K562 (cell line): ENCODE results near the gene TECPR2. TPM values are rescaled to one million over a fixed set of nuclear protein-coding genes. Genes with fewer than 3 reads are reported as not detected.
A peak's percentile ranks its signal among the peaks of the same experiment; 100 is the strongest.

ENCODE experiments used
- ATAC-seq: fragments of 200-7000 bp; cut with Tn5 transposase; 3 replicates; pipeline ENCODE4 v1.9.1; 2020; ENCODE audit warnings: moderate library complexity
- BruUV-seq: library from RNA; stranded (reverse); fragments of 400-500 nt; replicated peaks from 2 replicates; lab custom pipeline; 2021; lab: Mats Ljungman, UMichigan
- CTCF ChIA-PET: fragments of 300-600 bp; formaldehyde crosslinking; extraction: SDS; loops from one replicate; lab custom pipeline; 2021; ENCODE audit warnings: low intra/inter-chr PET ratio; lab: Yijun Ruan, JAX
- POLR2A ChIA-PET: fragments of 300-600, 350-650 bp; sonication (Branson Sonifier 250); formaldehyde crosslinking; extraction: SDS; loops from one replicate; lab custom pipeline; 2021; ENCODE audit warnings: antibody characterized with exemption, inconsistent platforms; lab: Yijun Ruan, JAX
- DNase-seq, 4 experiments: peaks; one replicate each; pipeline versions ENCODE4 v3.0.0 to v3.0.0-alpha.2; 2011 to 2018; ENCODE audit warnings: low spot score in 3 of 4, mixed read lengths in 3 of 4; ENCODE audit errors: extremely low read depth in 1 of 4
- FAIRE-seq: peaks from 2 replicates; lab custom pipeline; 2011; peaks lifted over from hg19 to GRCh38; lab: Jason Lieb, UNC
- H2AFZ ChIP-seq: 2 replicates; pipeline ENCODE4 v1.6.0; 2011; ENCODE audit warnings: low read depth, low read length, control low read depth, inconsistent platforms
- H3K27ac ChIP-seq: fragments of 200-600 bp; 3 replicates; pipeline ENCODE4 v1.8.0; 2011; ENCODE audit warnings: low read depth, mild to moderate bottlenecking, control low read depth, inconsistent platforms, low read length, moderate library complexity, mixed read lengths; ENCODE audit errors: extremely low read depth
- H3K27me3 ChIP-seq, 2 experiments: fragments of 300-600 bp in 1 of 2; 2 replicates in 1 of 2; 3 replicates in 1 of 2; pipeline versions ENCODE4 v1.6.0 to v1.8.0; 2011; ENCODE audit warnings: inconsistent platforms in 2 of 2, low read length in 2 of 2, mild to moderate bottlenecking in 1 of 2, mixed read lengths in 1 of 2, moderate library complexity in 1 of 2; ENCODE audit not compliant: control insufficient read depth in 2 of 2, insufficient read depth in 2 of 2
- H3K36me3 ChIP-seq: fragments of 300-600 bp; 3 replicates; pipeline ENCODE4 v1.8.0; 2011; ENCODE audit warnings: mild to moderate bottlenecking, low read length, inconsistent platforms; ENCODE audit not compliant: control insufficient read depth, insufficient read depth
- H3K4me1 ChIP-seq, 2 experiments: fragments of 200-600 bp in 1 of 2; replicated peaks in 1 of 2; 2 replicates in 1 of 2; 3 replicates in 1 of 2; pipeline versions ENCODE4 v1.5.1 to v1.8.0; 2011; ENCODE audit warnings: inconsistent platforms in 2 of 2, low read length in 2 of 2, mild to moderate bottlenecking in 1 of 2, mixed read lengths in 1 of 2, moderate library complexity in 1 of 2; ENCODE audit not compliant: control insufficient read depth in 2 of 2, insufficient read depth in 2 of 2
- H3K4me2 ChIP-seq: 2 replicates; pipeline ENCODE4 v1.6.1; 2011; ENCODE audit warnings: low read length, control low read depth, inconsistent platforms, mixed read lengths; ENCODE audit not compliant: insufficient read depth
- H3K4me3 ChIP-seq: fragments of 200-600 bp; sonication (generic), shearing (Covaris generic); 2 replicates; pipeline ENCODE4 v1.5.1; 2016; ENCODE audit warnings: control low read depth, inconsistent platforms
- H3K79me2 ChIP-seq: fragments of 200-600 bp; 3 replicates; pipeline ENCODE4 v1.8.0; 2011; ENCODE audit warnings: low read length, inconsistent platforms; ENCODE audit not compliant: control insufficient read depth, insufficient read depth
- H3K9ac ChIP-seq, 2 experiments: 2 replicates each; pipeline versions ENCODE4 v1.6.0 to v1.6.1; 2011; ENCODE audit warnings: low read depth in 2 of 2, low read length in 2 of 2, control low read depth in 1 of 2, inconsistent platforms in 1 of 2, mild to moderate bottlenecking in 1 of 2, mixed read lengths in 1 of 2; ENCODE audit not compliant: insufficient read depth in 1 of 2
- H3K9me1 ChIP-seq: one replicate; pipeline ENCODE4 v1.6.0; 2011; ENCODE audit warnings: inconsistent platforms, mild to moderate bottlenecking, low read length, moderate library complexity; ENCODE audit not compliant: control insufficient read depth, insufficient read depth
- H3K9me3 ChIP-seq: replicated peaks from 2 replicates; pipeline ENCODE4 v1.5.1; 2011; ENCODE audit warnings: low read depth, low read length, inconsistent platforms; ENCODE audit not compliant: control insufficient read depth, insufficient read depth
- H4K20me1 ChIP-seq: replicated peaks from 2 replicates; pipeline ENCODE4 v1.6.1; 2011; ENCODE audit warnings: low read length, inconsistent platforms, mixed read lengths; ENCODE audit not compliant: control insufficient read depth, insufficient read depth
- ADNP ChIP-seq: fragments of 200-800 bp; sonication (Bioruptor generic); IDR thresholded peaks from 2 replicates; pipeline ENCODE4 v1.6.1; 2016; ENCODE audit warnings: missing genetic modification characterization, missing compliant biosample characterization
- CHAMP1 ChIP-seq: fragments of 450-650 bp; IDR thresholded peaks from 2 replicates; pipeline ENCODE4 v1.6.1; 2016; ENCODE audit warnings: mild to moderate bottlenecking
- IRF2 ChIP-seq: sonication (generic); formaldehyde crosslinking; IDR thresholded peaks from 2 replicates; pipeline ENCODE4 v1.8.1; 2022; ENCODE audit warnings: mild to moderate bottlenecking, missing genetic modification reagents
- MBD1 ChIP-seq: fragments of 250-450 bp; sonication (Bioruptor Pico); IDR thresholded peaks from 2 replicates; pipeline ENCODE4 v1.8.0; 2022; ENCODE audit warnings: inconsistent platforms
- NR2F6 ChIP-seq: fragments of 450-650 bp; formaldehyde crosslinking; IDR thresholded peaks from 2 replicates; pipeline ENCODE4 v1.4.0; 2020; ENCODE audit warnings: mild to moderate bottlenecking
- SP1 ChIP-seq: sonication (generic); formaldehyde crosslinking; IDR thresholded peaks from 2 replicates; pipeline ENCODE4 v1.8.1; 2022; ENCODE audit warnings: mild to moderate bottlenecking, missing genetic modification reagents
- TCF3 ChIP-seq: sonication (generic); formaldehyde crosslinking; IDR thresholded peaks from 2 replicates; pipeline ENCODE4 v1.4.0; 2020; ENCODE audit warnings: mild to moderate bottlenecking, missing genetic modification reagents
- TCF7 ChIP-seq: sonication (generic); IDR thresholded peaks from 2 replicates; pipeline ENCODE4 v1.6.1; 2016; ENCODE audit warnings: antibody characterized with exemption, borderline replicate concordance
- TCFL5 ChIP-seq: fragments of 250-450 bp; sonication (Bioruptor Pico); conservative IDR thresholded peaks from 2 replicates; pipeline ENCODE4 v1.6.1; 2021; ENCODE audit warnings: mild to moderate bottlenecking, moderate library complexity, matching md5 sums
- TRIM24 ChIP-seq, 2 experiments: fragments of 450-650 bp; IDR thresholded peaks; 2 replicates each; pipeline ENCODE4 v1.6.1; 2016
- ZC3H8 ChIP-seq: fragments of 450-650 bp; IDR thresholded peaks from 2 replicates; pipeline ENCODE4 v1.6.1; 2017
- ZFP1 ChIP-seq: fragments of 450-650 bp; formaldehyde crosslinking; IDR thresholded peaks from 2 replicates; pipeline ENCODE4 v1.4.0; 2020; ENCODE audit warnings: mild to moderate bottlenecking, mixed read lengths
- ZNF146 ChIP-seq: IDR thresholded peaks from one replicate; pipeline ENCODE4 v1.6.1; 2018; ENCODE audit warnings: missing compliant biosample characterization; ENCODE audit not compliant: unreplicated experiment
- ZNF324 ChIP-seq: fragments of 250-450 bp; sonication (Bioruptor Pico); IDR thresholded peaks from 2 replicates; pipeline ENCODE4 v1.4.0; 2020; ENCODE audit warnings: mild to moderate bottlenecking
- WGBS: fragments of 100-300 bp; shearing (Covaris generic); methylation state at CpG from one replicate; pipeline ENCODE4 v1.1.6; 2016; ENCODE audit warnings: low coverage, mixed read lengths; ENCODE audit not compliant: insufficient coverage; ENCODE audit errors: missing lambda C conversion rate; 5-methylcytosine and 5-hydroxymethylcytosine counted together
- in situ Hi-C: fragments of 300-500 bp; cut with MboI; formaldehyde crosslinking; loops from 4 replicates; pipeline ENCODE4 v1.15.0; 2018; ENCODE audit warnings: inconsistent platforms, mixed read lengths
- intact Hi-C: fragments of 100-400 bp; cut with micrococcal nuclease; formaldehyde crosslinking; loops from 2 replicates; pipeline ENCODE4 v1.14.2; 2022
- polyA plus RNA-seq, 8 experiments: library from polyadenylated mRNA; depleted of rRNA in 4 of 8; stranded (reverse) in 5 of 8; unstranded in 3 of 8; fragments of >200 nt; fragmentation: Nextera tagmentation in 2 of 8; fragmentation: Illumina TruSeq in 1 of 8; extraction: Ambion mirVana in 2 of 8; extraction: Trizol in 1 of 8; gene quantifications; 2 replicates each; pipeline versions ENCODE4 v1.2.1 to v1.2.3, GENCODE V29; 2011 to 2014; ENCODE audit warnings: inconsistent platforms in 1 of 8, missing spikeins in 1 of 8
- total RNA-seq, 7 experiments: library from RNA; depleted of rRNA in 6 of 7; stranded (reverse); fragments of >200 nt in 6 of 7; fragmentation: Illumina TruSeq in 2 of 7; extraction: Trizol in 2 of 7; gene quantifications; 2 replicates each; pipeline versions ENCODE4 v1.2.1 to v1.2.3, GENCODE V29; 2011 to 2021; ENCODE audit warnings: low replicate concordance in 1 of 7
- TF ChIP-seq, protein P1 (sequence below), 2 experiments: fragments of 450-650 bp; IDR thresholded peaks; 2 replicates each; pipeline ENCODE4 v1.6.1; 2016

Gene TECPR2
- total and polyA plus RNA-seq, 9 of the 15 experiments (the other 6 are each of a cell fraction or from before 2014, with no cell fraction given) = 0.04 to 3.0 (median 0.83) TPM

DNA sequence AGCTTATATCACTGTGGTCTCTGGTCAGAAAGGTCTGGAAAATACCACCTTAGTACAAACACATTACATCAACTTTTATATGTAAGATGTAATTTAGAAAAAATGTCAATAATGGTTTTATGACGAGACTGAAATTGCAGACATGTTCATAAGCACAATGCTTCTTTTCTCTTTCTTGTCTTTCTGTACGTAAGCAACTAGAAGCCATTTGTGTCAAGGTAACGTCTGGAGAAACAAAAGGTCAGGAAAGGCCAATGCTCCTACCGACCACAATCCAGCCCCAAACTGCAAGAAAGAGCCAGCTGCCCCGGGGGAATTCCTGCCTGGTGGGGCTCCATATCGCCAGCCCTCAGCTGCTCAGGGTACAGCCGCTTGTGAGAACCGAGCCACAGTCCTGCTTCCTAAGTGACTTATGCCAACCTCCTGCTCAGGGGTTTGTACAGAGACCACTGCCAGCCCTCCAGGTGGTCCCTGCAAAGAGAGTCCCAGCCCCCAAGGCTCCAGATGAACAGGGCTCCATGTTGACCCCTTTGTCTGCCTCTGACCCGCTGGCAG lies 36.9 kb upstream of the TECPR2 start:
- Histone ChIP-seq H4K20me1 (no peaks in the 10 kb centered on the region), H3K79me2 (peaks cover 4% of the 10 kb centered on the region; the same call in 2 of the 3 replicates), H3K27ac (no peak overlapping the region), H3K4me1 (peaks cover 0 to 9% of the 10 kb centered on the region in 2 experiments; a peak in 4 of 5 replicates), H3K36me3 (peaks cover 14% of the 10 kb centered on the region; the same call in 2 of the 3 replicates), H3K27me3 (no peaks in the 10 kb centered on the region), H3K9me3 (no peaks in the 10 kb centered on the region), H3K4me3 (no peak overlapping the region), H3K9me1 (no peaks in the 10 kb centered on the region), H3K9ac (0 out of 4 replicates have a peak overlapping the region, but pooled peaks of 1 of the 2 experiments have one; percentile 35), H3K4me2 (no peak overlapping the region), H2AFZ (no peak overlapping the region)
- DNase-seq = no peak
- ChIA-PET CTCF (no interaction called here), POLR2A (interaction anchor here (1.1 kb wide), 1 partner anchor 25 kb away, joined by 3 read pairs; no protein-coding TSS in a partner anchor)
- ATAC-seq = no peak
- no peak for FAIRE-seq
- WGBS = 74% methylated on average over 9 of the region's 9 CpGs
- BruUV-seq = no TSS peak
- in situ Hi-C loops = loop anchor here (10.0 kb wide), 1 partner anchor 189 kb away; no protein-coding TSS in a partner anchor
- intact Hi-C loops = no loop called here
- TF ChIP-seq MBD1 (CRISPR knock-in tag) (no peak), TCF3 (CRISPR knock-in tag) (no peak), ZNF324 (CRISPR knock-in tag) (no peak), NR2F6 (no peak), ZNF146 (CRISPR knock-in tag) (no peak), SP1 (CRISPR knock-in tag) (no peak), TRIM24 (IDR thresholded peaks at IDR 0.05) (no peak), IRF2 (CRISPR knock-in tag) (no peak), TCF7 (no peak), ADNP (tag) (no peak), ZC3H8 (no peak), CHAMP1 (no peak), ZFP1 (CRISPR knock-in tag) (no peak), TCFL5 (CRISPR knock-in tag) (no peak)
- TF ChIP-seq, protein P1, sequence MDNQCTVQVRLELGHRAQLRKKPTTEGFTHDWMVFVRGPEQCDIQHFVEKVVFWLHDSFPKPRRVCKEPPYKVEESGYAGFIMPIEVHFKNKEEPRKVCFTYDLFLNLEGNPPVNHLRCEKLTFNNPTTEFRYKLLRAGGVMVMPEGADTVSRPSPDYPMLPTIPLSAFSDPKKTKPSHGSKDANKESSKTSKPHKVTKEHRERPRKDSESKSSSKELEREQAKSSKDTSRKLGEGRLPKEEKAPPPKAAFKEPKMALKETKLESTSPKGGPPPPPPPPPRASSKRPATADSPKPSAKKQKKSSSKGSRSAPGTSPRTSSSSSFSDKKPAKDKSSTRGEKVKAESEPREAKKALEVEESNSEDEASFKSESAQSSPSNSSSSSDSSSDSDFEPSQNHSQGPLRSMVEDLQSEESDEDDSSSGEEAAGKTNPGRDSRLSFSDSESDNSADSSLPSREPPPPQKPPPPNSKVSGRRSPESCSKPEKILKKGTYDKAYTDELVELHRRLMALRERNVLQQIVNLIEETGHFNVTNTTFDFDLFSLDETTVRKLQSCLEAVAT (IDR thresholded peaks at IDR 0.05) = no peak
